GM21723 (cell line): ENCODE results near the gene OR2AG2.
"Not testable (repeated sequence)": the region's sequence is repeated elsewhere in the genome, so short reads cannot be mapped to it uniquely, and the experiment has no call there.

ENCODE experiments used
- ATAC-seq: cut with Tn5 transposase; IDR thresholded peaks from one replicate; pipeline ENCODE4 v1.9.1; 2021; ENCODE audit warnings: mild to moderate bottlenecking, moderate library complexity; ENCODE audit not compliant: unreplicated experiment

The OR2AG2 gene

DNA sequence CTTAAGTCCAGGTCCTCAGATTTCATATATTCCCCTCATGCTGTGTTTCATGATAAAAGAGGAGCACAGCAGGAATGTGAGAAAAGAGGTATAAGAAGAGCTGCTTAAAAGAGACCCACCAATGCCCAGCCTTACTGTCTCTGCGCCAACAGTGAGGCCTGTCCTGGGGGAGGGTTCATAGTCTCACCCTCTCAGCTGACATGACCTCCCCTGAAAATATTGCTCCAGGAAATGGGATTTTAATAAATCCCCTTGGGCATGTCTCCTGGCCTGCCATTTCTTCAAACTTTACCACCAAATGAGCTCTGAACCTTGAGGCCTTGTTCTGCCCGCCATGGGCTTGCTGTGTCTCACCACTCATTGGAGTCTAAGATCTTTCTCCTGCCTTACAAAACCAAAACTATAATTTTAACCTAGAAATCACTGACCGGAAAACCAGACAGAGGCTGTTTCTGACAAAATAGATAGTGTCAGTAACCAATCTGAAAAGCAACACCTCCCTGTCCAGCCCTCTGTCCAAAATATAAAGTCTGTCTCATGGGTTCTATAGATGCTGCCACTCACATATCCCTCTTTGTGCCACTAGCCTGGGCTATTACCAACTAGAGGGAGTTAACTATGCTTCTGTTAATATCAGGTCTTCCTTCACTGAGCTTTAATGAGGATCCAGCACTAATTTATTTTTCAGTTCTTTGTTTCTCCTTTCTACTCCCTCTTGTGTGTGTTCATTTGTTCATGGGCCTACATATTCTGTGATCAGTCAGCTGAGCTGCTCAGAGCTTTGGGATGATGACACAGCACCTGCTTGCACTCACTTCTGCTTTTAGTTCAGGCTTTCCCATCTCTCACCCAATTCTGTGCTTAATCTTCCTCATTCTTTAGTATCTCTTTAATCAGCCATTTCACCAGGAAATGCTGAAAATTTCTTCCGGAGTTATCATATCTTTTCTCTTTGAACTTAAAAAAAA is at the start of gene OR2AG2:
OR2AG2 (minus strand) TSS at position 51 of the 968 bp plus-strand sequence. CDS start 3,019 bp downstream, outside the sequence.
- ATAC-seq: peak; percentile 94

DNA sequence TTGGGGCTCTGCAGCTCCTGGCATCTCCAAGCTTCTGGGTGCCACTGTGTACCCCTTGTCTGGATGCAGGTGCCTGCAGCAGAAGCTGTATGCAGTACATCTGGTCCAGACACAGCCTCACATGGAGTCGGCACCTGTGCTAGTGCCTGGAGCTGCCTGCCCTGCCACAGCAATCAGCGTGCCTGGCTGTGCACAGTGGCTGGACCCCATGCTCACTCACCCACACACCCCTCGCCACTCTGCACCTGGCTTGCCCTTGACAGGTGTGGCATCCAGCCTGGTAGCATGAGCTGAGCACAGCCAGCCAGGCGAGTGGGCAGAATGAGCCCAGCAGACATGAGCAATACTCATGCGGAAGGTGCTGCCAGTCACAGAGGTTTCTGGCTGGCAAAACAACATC is 47.2 kb upstream of the OR2AG2 start:
- ATAC-seq: no peak

GRCh38 chr11:6817694-6818093 is 45.9 kb upstream of the OR2AG2 start:
- ATAC-seq: no peak

- ATAC-seq: no peak
Measured at GRCh38 chr11:6813656-6814055, 41.9 kb upstream of the OR2AG2 start.

DNA sequence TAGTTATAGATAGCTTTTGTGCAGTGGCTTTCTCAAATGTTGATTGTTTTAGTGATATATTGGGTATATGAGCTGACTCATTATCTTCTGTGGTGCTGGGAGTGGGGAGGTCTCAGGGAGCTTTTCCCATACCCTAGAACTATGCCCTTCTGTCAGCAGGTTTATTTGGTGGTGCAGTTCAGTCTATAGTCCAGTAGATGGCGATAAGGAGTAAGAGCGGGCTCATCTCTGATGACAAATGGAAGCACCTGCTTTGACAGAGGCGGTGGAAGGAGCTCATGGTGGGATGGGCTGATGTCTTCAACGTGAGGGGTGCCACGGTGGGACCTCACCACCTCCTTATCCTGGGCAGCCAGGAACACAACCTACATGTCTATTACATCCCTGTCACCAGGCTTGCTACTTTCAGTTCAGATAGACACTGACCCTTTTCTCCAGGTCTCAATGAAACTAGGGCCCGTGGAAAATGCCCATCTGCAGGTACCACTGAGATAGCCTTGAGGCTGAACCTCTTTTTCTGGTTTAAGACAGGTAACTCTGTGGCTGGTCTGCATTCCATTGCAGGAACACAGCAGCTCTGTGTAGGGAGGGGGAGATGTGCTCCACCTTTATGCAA is 40.7 kb upstream of the OR2AG2 start:
- peak; percentile 94 for ATAC-seq

GRCh38 chr11:6801075-6801474 is 29.3 kb upstream of the OR2AG2 start:
- ATAC-seq: not testable (repeated sequence)

GRCh38 chr11:6799402-6799801 is 27.6 kb upstream of the OR2AG2 start, which contains the start of gene OR6A2:
OR6A2 (minus strand) TSS chr11:6799689; CDS start chr11:6795708, 3,981 bp downstream.
- ATAC-seq: no peak

DNA sequence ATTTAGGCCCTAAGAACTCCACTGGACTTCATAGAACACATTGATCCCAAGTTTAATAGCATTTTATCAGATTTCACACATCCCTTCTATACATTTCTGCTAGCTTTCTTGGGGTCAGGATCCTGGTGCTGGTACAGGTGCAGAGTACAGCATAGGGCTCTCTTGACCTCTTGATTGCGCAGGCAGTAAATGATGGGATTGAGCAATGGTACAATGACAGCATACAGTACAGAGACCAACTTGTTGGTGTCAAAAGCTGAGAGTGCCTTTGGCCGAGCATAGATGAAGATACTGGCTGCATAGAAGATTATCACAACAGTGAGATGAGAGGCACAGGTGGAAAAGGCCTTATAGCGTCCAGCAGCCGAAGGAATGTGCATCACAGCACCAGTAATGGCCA is 22.9 kb upstream of the OR2AG2 start:
- ATAC-seq: no peak

DNA sequence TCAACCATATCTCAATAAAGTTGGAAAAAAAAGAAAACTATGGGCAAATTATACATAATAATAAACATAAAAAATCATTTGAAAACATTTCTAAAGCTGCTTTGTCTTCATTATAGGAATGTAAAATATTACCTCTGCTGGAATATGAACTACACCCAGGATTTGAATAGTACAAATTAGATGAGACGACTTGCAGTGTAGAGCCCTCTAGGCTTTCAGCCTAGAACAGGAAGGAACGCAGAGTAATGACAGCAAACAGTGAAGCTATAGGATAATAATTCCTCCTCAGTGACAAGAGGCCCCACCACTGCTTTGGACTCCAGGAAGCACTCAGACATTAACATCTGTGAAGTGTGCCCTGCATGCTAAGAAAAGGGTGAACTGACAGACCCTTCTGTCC is 18.8 kb upstream of the OR2AG2 start:
- ATAC-seq: no peak

GRCh38 chr11:6782720-6783119 is 10.9 kb upstream of the OR2AG2 start, which contains the start of gene OR2AG1:
OR2AG1 (plus strand) TSS chr11:6783020; CDS start chr11:6785038, 2,018 bp downstream.
- ATAC-seq: no peak

DNA sequence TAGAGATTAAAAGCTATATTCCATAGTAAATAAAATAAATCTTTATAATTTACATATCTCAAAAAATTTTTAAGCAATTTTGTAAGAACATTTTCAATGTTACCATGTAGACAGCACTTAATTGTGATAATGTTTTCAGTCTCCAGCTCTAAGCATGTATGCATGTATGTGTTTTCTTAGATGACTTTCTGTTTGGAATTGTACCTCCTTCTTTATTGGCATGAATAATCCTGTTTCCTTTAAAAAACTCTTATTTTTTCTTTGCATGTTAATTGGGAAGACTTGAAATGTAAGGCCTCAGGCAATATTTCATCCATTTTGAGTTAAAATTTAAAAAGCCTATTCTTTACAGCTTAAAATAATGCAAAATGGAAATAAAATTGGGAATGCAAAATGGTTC is 9.1 kb upstream of the OR2AG2 start:
- no peak for ATAC-seq

DNA sequence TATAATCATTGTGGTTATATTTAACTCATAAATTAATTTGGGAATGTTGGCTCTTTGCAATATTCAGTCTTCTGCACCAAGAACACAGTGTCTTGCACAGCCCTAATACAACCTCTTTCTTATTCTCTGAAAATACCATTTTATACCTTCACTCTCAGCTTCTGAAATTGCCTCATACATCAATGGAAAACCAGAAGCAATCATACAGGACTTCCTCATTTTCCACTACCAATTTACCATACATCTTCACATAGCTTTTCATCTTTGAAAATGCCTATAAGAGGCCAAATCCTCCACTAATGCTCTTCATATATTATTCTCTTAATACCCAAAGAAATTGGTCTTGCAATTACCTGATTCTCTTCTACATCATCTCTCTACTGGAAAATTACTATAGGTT is 6.7 kb upstream of the OR2AG2 start:
- no peak for ATAC-seq

GRCh38 chr11:6757373-6757967 is 14.3 kb downstream of the OR2AG2 start:
- ATAC-seq: peak; percentile 90

DNA sequence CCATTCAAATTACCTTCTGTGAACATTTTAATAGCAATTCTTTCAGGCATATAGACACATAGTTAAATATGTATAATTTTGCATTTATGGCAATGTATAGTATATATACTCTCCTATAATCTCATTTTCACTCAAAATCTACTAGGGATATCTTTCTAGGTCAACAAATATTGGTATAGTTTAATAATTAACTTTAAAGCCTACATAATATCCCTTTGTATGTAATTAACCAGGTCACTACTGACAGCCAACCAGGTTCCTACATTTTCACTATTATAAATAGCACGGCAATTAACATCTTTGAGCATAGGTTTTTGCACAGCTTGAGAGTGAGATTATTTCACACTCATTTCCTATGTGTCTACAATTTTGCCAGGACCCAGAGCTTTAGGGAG is 15.8 kb downstream of the OR2AG2 start:
- no peak for ATAC-seq

GRCh38 chr11:6755303-6755952 is 16.3 kb downstream of the OR2AG2 start:
- ATAC-seq: no peak

- ATAC-seq: no peak
Measured at GRCh38 chr11:6747097-6747668, 24.6 kb downstream of the OR2AG2 start.

DNA sequence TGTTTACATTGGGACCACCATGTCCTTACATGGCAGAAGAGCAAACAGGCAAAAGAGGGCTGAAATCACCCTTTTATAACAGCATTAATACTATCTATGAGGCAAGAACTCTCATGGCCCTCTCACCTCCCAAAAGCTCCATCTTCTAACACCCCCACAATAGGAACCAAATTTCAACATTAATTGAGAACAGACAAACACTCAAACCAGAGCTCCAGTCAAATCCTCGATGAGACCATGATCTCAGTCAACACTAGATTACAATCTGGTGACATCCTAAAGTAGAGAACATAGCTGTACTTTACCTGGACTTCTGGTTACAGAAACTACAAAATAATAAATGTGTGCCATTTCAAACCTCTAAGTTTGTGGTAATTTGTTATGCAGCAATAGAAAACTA is 25.1 kb downstream of the OR2AG2 start:
- ATAC-seq: no peak

DNA sequence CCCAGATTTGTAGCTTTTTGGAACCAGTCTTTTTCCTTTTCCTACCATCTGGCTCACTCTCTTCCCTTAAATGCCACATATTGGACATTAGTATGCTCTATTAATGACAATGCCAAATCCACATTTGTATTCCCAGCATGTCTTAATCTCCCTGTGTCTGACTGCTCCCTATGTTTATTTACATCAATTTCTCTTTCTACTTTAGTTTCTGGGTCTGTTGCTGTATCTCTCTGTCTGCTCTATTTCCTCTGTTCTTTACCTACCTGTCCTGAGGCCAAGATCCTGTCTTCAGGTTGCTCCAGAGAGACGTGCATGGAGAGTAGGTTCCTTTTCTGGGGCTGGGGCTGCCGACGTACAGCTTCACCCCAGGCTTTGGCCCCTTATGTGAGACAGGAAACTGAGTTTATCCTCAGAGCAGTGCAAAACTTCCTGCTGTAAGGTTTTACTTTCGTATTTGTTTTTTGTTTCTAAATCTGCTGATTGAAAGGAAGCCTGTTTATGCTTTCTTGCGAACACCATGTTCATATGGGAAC is 25.6 kb downstream of the OR2AG2 start:
- ATAC-seq: peak; percentile 85

- peak; percentile 67 for ATAC-seq
Measured at GRCh38 chr11:6745465-6746015, 26.2 kb downstream of the OR2AG2 start.

GRCh38 chr11:6745018-6745417 is 26.8 kb downstream of the OR2AG2 start:
- ATAC-seq: no peak
